ACHN (cell line): Measurements from ENCODE around the gene HIRA.

Source experiments
- DNase-seq: peaks from one replicate; pipeline ENCODE4 v3.0.0-alpha.2; 2015
- in situ Hi-C: cut with HindIII; loops from 2 replicates; pipeline ENCODE4 v1.10.0; 2017; ENCODE audit warnings: low sequenced_read_pairs, low pct_ligation_motif_present, low pct_unique_long_range_greater_than_20kb

The HIRA gene

GRCh38 chr22:19396934-19397733, 34.4 kb downstream of the HIRA start:
- no peak for DNase-seq
- in situ Hi-C loops, result no loop called here

GRCh38 chr22:19396561-19396933, 35.0 kb downstream of the HIRA start:
- in situ Hi-C loops, result no loop called here
- DNase-seq, result no peak

GRCh38 chr22:19395276-19395675, 36.3 kb downstream of the HIRA start:
- DNase-seq, result no peak
- in situ Hi-C loops, result no loop called here

- in situ Hi-C loops, result no loop called here
- no peak for DNase-seq
Measured at GRCh38 chr22:19394274-19395050, 37.1 kb downstream of the HIRA start.

GRCh38 chr22:19393704-19394103, 37.8 kb downstream of the HIRA start:
- no peak for DNase-seq
- in situ Hi-C loops, result no loop called here

- DNase-seq, result no peak
- in situ Hi-C loops, result no loop called here
Measured at GRCh38 chr22:19387575-19387974, 44.0 kb downstream of the HIRA start.

GRCh38 chr22:19387038-19387437, 44.5 kb downstream of the HIRA start:
- no peak for DNase-seq
- in situ Hi-C loops, result no loop called here

- no peak for DNase-seq
- in situ Hi-C loops, result no loop called here
Measured at GRCh38 chr22:19386248-19386647, 45.3 kb downstream of the HIRA start.

GRCh38 chr22:19385221-19385906, 46.2 kb downstream of the HIRA start:
- in situ Hi-C loops, result no loop called here
- no peak for DNase-seq

GRCh38 chr22:19383292-19383691, 48.2 kb downstream of the HIRA start:
- in situ Hi-C loops, result no loop called here
- DNase-seq, result no peak

GRCh38 chr22:19382240-19382639, 49.3 kb downstream of the HIRA start:
- in situ Hi-C loops, result no loop called here
- no peak for DNase-seq

GRCh38 chr22:19378344-19378674, 53.2 kb downstream of the HIRA start:
- in situ Hi-C loops, result no loop called here
- DNase-seq, result no peak

GRCh38 chr22:19377565-19378343, 53.8 kb downstream of the HIRA start:
- no peak for DNase-seq
- in situ Hi-C loops, result no loop called here

- in situ Hi-C loops, result no loop called here
- no peak for DNase-seq
Measured at GRCh38 chr22:19376971-19377370, 54.6 kb downstream of the HIRA start.

GRCh38 chr22:19376247-19376646, 55.3 kb downstream of the HIRA start:
- no peak for DNase-seq
- in situ Hi-C loops, result no loop called here

GRCh38 chr22:19375435-19375834, 56.1 kb downstream of the HIRA start:
- in situ Hi-C loops, result no loop called here
- no peak for DNase-seq

- in situ Hi-C loops, result no loop called here
Measured at GRCh38 chr22:19374410-19374809, 57.1 kb downstream of the HIRA start.

GRCh38 chr22:19373450-19373849, 58.1 kb downstream of the HIRA start:
- in situ Hi-C loops, result no loop called here
- DNase-seq, result no peak

More at GRCh38 chr22:19374410-19374809, 57.1 kb downstream of the HIRA start:
- no peak for DNase-seq

- DNase-seq, result no peak
- in situ Hi-C loops, result no loop called here
Measured at GRCh38 chr22:19371893-19372292, 59.6 kb downstream of the HIRA start.
